Myocyte (in vitro differentiated cells): ENCODE measurements around the gene SMIM17. TPM values are rescaled to one million over a fixed set of nuclear protein-coding genes. Genes with fewer than 3 reads are reported as not detected.

Source experiments
- total RNA-seq: library from RNA; depleted of rRNA; stranded (reverse); fragments of >200 nt; gene quantifications from 2 replicates; pipeline ENCODE4 v1.2.3, GENCODE V29; 2014

The SMIM17 gene
- total RNA-seq, 1 donor from 2014 or later: 0.48 TPM

Other genes starting within 250 kb of the SMIM17 start
- 2.8 and 3.0 TPM in 2 replicates for gene ZNF582, start 249.6 kb upstream of the SMIM17 start, total RNA-seq
- gene ZNF583, start 238.8 kb upstream of the SMIM17 start, total RNA-seq: 12.6 and 14.6 TPM in 2 replicates
- gene ZNF667, start 165.8 kb upstream of the SMIM17 start, total RNA-seq: 3.1 and 4.6 TPM in 2 replicates
- gene ZNF471, start 135.3 kb upstream of the SMIM17 start, total RNA-seq: 1.4 and 2.2 TPM in 2 replicates
- 9.6 and 10.2 TPM in 2 replicates for gene ZFP28, start 104.2 kb upstream of the SMIM17 start, total RNA-seq
- gene ZNF470, start 75.7 kb upstream of the SMIM17 start, total RNA-seq: 2.0 and 2.1 TPM in 2 replicates
- gene ZNF71, start 47.9 kb upstream of the SMIM17 start, total RNA-seq: 6.2 and 7.5 TPM in 2 replicates
- not detected in 2 replicates for gene ZNF835, start 28.6 kb downstream of the SMIM17 start, total RNA-seq
- not detected in 2 replicates for gene PEG3, start 197.6 kb downstream of the SMIM17 start, total RNA-seq
- not detected in 2 replicates for gene ZIM2, start 197.6 kb downstream of the SMIM17 start, total RNA-seq